Adipocyte (in vitro differentiated cells): ENCODE results near the gene ZNF346.
A peak's percentile ranks its signal among the peaks of the same experiment; 100 is the strongest.
"Not testable (repeated sequence)": the region's sequence is repeated elsewhere in the genome, so short reads cannot be mapped to it uniquely, and the experiment has no call there.

ENCODE experiments used
- DNase-seq: peaks from one replicate; pipeline ENCODE4 v3.0.0-alpha.2; 2015; ENCODE audit warnings: low read depth
- H3K27me3 ChIP-seq: replicated peaks from 2 replicates; pipeline ENCODE4 v1.7.0; 2013; ENCODE audit warnings: mild to moderate bottlenecking, low read length, moderate library complexity; ENCODE audit not compliant: control insufficient read depth, insufficient read depth
- H3K36me3 ChIP-seq: 2 replicates; pipeline ENCODE4 v1.7.0; 2013; ENCODE audit warnings: low read length, mild to moderate bottlenecking, moderate library complexity; ENCODE audit not compliant: control insufficient read depth, insufficient read depth, severe bottlenecking
- H3K4me1 ChIP-seq: 2 replicates; pipeline ENCODE4 v1.7.0; 2013; ENCODE audit warnings: mild to moderate bottlenecking, low read length, moderate library complexity; ENCODE audit not compliant: control insufficient read depth, insufficient read depth
- H3K4me3 ChIP-seq: 2 replicates; pipeline ENCODE4 v1.7.0; 2013; ENCODE audit warnings: mild to moderate bottlenecking, low read length, moderate library complexity
- H3K9ac ChIP-seq: 2 replicates; pipeline ENCODE4 v1.7.0; 2013; ENCODE audit warnings: mild to moderate bottlenecking, low read length, moderate library complexity
- H3K9me3 ChIP-seq: 2 replicates; pipeline ENCODE4 v1.7.0; 2013; ENCODE audit warnings: mild to moderate bottlenecking, low read length, moderate library complexity; ENCODE audit not compliant: control insufficient read depth

ZNF346 gene, protein sequence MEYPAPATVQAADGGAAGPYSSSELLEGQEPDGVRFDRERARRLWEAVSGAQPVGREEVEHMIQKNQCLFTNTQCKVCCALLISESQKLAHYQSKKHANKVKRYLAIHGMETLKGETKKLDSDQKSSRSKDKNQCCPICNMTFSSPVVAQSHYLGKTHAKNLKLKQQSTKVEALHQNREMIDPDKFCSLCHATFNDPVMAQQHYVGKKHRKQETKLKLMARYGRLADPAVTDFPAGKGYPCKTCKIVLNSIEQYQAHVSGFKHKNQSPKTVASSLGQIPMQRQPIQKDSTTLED

DNA sequence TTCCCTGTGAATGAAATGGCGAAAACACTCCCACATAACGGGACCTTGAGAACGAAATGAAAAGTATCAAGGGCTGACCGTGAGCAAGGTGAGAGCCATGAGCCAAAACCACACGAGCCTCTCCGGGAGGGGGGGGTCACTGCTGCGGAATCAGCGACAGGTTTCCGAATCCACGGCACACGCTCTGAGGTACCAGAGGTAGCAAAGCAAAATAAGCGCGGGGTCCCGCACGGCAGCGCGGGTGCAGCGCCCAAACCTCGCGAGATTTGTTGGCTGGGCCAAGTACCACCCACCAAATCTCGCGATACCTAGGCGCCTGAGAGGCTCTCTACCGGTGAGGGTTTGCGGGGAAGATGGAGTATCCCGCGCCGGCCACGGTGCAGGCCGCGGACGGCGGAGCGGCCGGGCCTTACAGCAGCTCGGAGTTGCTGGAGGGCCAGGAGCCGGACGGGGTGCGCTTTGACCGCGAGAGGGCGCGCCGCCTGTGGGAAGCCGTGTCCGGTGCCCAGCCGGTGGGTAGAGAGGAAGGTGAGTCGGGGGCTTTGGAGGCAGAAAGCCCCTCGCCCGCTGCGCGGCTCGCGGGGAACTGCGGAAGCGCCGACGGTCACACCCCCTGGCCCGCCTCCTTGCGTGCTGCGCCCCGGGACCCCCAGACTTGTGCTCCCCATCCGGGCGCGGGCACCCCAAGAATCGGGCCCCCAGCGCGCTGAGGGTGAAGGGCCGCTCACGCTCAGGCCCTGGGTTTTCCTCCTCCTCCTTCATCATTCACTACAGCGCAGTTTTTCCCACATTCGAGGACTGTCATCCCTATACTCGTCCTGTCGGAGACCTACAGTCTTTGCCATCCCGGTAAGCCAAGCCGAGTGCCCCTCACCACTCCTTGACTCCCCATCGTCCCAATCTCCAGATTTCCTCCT, at the start of gene ZNF346:
TSS of gene ZNF346 (plus strand) at position 311 of the 917 bp plus-strand sequence. CDS start at position 354, 43 bp downstream.
- Histone ChIP-seq H3K36me3 (no peaks in the 10 kb centered on the region), H3K4me1 (peaks cover 11% of the 10 kb centered on the region), H3K27me3 (no peaks in the 10 kb centered on the region), H3K9ac (peak within 1 kb of the TSS; percentile 98), H3K4me3 (peak within 1 kb of the TSS; percentile 91), H3K9me3 (no peaks in the 10 kb centered on the region)
- DNase-seq = peak; percentile 98

DNA sequence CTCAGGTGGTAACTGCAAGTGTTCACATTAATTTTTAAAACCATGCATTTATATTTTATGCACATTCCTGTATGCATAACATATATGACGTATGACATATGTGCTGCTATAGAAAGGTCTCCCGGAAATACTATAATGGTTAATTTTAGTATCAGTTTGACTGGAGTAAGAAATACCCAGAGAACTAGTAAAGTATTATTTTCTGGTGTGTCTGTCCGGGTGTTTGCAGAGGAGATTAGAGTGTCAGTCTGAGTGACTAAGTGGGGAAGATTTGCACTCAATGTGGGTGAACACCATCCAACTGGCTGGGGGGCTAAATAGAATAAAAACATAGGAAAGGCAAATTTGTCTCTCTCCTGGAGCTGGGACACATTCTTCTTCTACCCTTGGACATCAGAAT, 42.8 kb upstream of the ZNF346 start:
- H3K4me3 ChIP-seq = no peak overlapping the region
- H3K36me3 ChIP-seq = peaks cover 42% of the 10 kb centered on the region
- H3K4me1 ChIP-seq = no peaks in the 10 kb centered on the region
- no peaks in the 10 kb centered on the region for H3K27me3 ChIP-seq
- DNase-seq = no peak
- no peak overlapping the region for H3K9ac ChIP-seq
- H3K9me3 ChIP-seq = no peaks in the 10 kb centered on the region

DNA sequence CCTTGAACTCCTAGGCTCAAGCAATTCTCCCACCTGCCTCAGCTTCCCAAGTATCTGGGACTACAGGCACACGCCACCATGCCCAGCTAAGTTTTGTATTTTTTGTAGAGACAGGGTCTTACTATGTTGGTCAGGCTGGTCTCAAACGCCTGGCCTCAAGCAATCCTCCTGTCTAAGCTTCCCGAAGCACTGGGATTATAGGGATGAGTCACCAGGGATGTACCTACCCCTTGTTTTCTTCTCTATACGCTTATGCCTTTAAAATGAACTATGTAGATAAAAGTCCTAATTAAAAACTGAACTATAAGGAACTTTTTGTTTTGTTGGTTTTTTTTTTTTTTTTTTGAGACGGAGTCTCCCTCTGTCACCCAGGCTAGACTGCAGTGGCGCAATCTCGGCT, 41.7 kb upstream of the ZNF346 start:
- Histone ChIP-seq H3K36me3 (peaks cover 41% of the 10 kb centered on the region), H3K4me3 (no peak overlapping the region), H3K4me1 (no peaks in the 10 kb centered on the region), H3K27me3 (no peaks in the 10 kb centered on the region), H3K9ac (no peak overlapping the region), H3K9me3 (no peaks in the 10 kb centered on the region)
- DNase-seq = no peak

DNA sequence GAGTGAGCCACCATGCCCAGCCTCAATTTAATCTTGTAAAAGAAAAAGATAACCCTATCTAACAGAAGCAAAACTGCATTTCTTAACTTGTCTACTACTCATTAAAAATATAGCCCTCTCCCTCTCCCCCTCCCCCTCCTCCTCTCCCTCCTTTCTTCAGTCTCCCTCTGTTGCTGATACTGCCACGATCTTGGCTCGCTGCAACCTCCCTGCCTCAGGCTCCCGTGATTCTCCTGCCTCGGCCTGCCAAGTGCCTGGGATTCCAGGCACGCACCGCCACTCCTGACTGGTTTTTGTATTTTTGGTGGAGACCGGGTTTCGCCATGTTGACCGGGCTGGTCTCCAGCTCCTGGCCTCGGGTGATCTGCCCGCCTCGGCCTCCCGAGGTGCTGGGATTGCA, 39.4 kb upstream of the ZNF346 start:
- not testable (repeated sequence) for H3K4me3 ChIP-seq, DNase-seq, H3K9me3 ChIP-seq, H3K4me1 ChIP-seq, H3K27me3 ChIP-seq, H3K9ac ChIP-seq
- H3K36me3 ChIP-seq = peaks cover 41% of the 10 kb centered on the region

DNA sequence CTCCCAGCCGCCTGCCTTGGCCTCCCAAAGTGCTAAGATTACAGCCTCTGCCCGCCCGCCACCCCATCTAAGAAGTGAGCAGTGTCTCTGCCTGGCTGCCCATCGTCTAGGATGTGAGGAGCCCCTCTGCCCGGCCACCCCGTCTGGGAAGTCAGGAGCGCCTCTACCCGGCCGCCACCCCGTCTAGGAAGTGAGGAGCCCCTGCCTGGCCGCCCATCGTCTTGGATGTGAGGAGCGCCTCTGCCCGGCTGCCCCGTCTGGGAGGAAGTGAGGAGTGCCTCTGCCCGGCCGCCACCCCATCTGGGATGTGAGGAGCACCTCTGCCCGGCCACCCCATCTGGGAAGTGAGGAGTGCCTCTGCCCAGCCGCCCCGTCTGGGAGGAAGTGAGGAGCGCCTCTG, 38.9 kb upstream of the ZNF346 start:
- DNase-seq, H3K9ac ChIP-seq, H3K4me3 ChIP-seq, H3K27me3 ChIP-seq, H3K4me1 ChIP-seq, H3K9me3 ChIP-seq: not testable (repeated sequence)
- H3K36me3 ChIP-seq = peaks cover 38% of the 10 kb centered on the region

DNA sequence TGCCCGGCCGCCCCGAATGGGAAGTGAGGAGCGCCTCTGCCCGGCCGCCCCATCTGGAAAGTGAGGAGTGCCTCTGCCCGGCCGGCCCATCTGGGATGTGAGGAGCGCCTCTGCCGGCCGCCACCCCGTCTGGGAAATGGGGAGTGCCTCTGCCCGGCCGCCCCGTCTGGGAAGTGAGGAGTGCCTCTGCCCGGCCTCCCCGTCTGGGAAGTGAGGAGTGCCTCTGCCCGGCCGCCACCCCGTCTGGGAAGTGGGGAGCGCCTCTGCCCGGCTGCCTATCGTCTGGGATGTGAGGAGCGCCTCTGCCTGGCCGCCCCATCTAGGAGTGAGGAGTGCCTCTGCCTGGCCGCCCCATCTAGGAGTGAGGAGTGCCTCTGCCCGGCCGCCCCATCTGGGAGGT, 38.3 kb upstream of the ZNF346 start:
- H3K9me3 ChIP-seq, DNase-seq, H3K4me1 ChIP-seq, H3K27me3 ChIP-seq, H3K9ac ChIP-seq, H3K4me3 ChIP-seq: not testable (repeated sequence)
- H3K36me3 ChIP-seq = peaks cover 33% of the 10 kb centered on the region

DNA sequence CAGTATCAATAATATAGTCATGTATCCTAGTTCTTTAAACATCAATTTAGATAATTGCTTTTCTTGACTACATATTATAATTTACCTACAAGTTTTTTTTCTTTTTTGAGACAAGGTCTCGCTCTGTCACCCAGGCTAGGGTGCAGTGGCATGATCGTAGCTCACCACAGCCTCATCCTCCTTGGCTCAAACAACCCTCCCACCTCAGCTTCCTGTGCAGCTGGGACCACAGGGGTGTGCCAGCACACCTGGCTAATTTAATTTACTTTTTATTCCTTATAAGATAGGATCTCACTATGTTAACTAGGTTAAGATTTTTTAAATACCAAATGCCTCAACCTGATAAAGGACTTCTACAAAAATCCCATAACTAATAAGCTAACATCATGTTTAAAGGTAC, 37.0 kb upstream of the ZNF346 start:
- Histone ChIP-seq H3K4me3 (no peak overlapping the region), H3K36me3 (peaks cover 19% of the 10 kb centered on the region), H3K9me3 (no peaks in the 10 kb centered on the region), H3K9ac (no peak overlapping the region), H3K27me3 (no peaks in the 10 kb centered on the region), H3K4me1 (no peaks in the 10 kb centered on the region)
- DNase-seq = no peak

DNA sequence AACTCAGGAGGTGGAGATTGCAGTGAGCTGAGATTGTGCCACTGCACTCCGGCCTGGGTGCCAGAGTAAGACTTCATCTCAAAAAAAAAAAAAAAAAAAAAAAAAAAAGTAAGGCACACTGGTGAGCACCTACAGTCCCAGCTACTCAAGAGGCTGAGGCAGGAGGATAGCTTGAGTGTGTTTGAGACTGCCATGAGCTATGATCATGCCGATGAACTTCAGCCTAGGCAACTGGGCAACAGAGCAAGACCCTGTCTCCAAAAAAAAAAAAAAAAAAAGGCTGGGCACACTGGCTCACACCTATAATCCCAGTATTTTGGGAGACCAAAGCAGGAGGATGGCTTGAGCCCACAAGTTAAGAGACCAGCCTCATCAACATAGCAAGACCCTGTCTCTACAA, 36.2 kb upstream of the ZNF346 start:
- H3K4me3 ChIP-seq = no peak overlapping the region
- H3K36me3 ChIP-seq = peaks cover 12% of the 10 kb centered on the region
- DNase-seq = no peak
- H3K27me3 ChIP-seq = no peaks in the 10 kb centered on the region
- H3K9ac ChIP-seq = no peak overlapping the region
- H3K4me1 ChIP-seq = no peaks in the 10 kb centered on the region
- no peaks in the 10 kb centered on the region for H3K9me3 ChIP-seq

DNA sequence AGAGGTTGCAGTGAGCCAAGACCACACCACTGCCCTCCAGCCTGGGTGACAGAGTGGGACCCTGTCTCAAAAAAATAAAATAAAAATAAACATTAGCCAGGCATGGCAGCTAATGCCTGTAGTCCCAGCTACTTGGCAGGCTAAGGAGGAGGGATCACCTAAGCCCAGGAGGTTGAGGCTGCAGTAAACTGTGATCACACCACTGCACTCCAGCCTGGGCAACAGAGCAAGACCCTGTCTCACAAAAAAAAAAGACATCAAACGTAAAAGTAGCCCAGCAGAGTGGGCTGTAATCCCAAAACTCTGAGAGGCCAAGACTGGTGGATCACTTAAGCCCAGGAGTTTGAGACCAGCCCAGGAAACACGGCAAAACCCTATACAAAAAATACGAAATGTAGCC, 34.9 kb upstream of the ZNF346 start:
- H3K4me3 ChIP-seq = no peak overlapping the region
- no peak for DNase-seq
- H3K4me1 ChIP-seq = no peaks in the 10 kb centered on the region
- H3K27me3 ChIP-seq = no peaks in the 10 kb centered on the region
- H3K9ac ChIP-seq = no peak overlapping the region
- no peaks in the 10 kb centered on the region for H3K9me3 ChIP-seq
- no peaks in the 10 kb centered on the region for H3K36me3 ChIP-seq

DNA sequence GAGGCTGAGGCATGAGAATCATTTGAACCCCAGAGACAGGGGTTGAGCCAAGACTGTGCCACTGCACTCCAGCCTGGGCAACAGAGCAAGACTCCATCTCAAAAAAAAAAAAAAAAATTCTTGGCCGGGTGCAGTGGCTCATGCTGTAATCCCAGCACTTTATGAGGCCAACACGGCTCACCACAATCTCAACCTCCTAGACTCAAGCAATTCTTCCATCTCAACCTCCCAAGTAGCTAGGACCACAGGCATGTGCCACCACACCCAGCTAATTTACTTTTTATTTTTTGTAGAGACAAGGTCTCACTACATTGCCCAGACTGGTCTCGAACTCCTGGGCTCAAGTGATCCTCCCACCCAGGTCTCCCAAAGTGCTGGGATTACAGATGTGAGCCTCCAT, 29.4 kb upstream of the ZNF346 start:
- not testable (repeated sequence) for H3K36me3 ChIP-seq, DNase-seq, H3K9ac ChIP-seq, H3K27me3 ChIP-seq, H3K9me3 ChIP-seq, H3K4me3 ChIP-seq
- H3K4me1 ChIP-seq = peaks cover 28% of the 10 kb centered on the region

DNA sequence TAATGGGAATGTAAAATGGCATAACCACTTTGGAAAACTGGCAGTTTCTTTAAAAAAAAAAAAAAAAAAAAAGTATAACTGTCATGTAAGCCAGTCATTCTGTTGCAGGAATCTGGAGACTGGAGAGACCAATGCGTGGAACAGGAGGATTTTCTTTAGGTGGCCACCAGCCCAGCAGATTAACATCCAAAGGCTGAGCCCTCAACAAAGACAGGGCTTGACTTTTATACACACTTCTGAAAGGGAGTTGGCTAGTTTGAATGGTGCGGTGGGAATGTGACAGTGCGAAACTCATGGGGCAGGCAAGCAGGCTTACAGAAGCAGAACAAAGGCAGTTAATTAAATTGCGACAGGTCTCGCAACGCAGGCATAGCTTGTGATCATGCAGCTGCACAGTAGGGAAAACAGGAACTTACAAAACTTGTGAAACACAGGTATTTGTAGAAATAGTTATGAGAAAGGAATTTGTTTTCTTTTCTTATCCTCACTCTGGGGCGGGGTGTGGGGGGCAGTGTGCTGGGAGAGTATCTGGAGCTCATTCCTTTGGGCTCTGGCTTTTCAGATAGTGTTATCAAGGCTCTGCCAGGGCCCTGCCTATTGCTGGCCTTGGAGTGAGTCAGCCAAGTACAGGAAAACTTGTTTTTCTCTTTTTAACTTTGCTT, 27.9 kb upstream of the ZNF346 start:
- DNase-seq = no peak
- peak overlapping the region; percentile 19 for H3K4me3 ChIP-seq
- peak overlapping the region; percentile 40 for H3K9ac ChIP-seq
- H3K4me1 ChIP-seq = peaks cover 28% of the 10 kb centered on the region
- no peaks in the 10 kb centered on the region for H3K27me3 ChIP-seq
- no peaks in the 10 kb centered on the region for H3K9me3 ChIP-seq
- H3K36me3 ChIP-seq = no peaks in the 10 kb centered on the region
